Ovary (tissue), 3 donors: Measurements from ENCODE around the gene NELFA.

Experiments used
- EP300 ChIP-seq: sonication (generic); formaldehyde crosslinking; IDR thresholded peaks from one replicate; pipeline ENCODE4 v1.6.1; 2017; ENCODE audit warnings: antibody characterized with exemption
- POLR2A ChIP-seq: fragments of 450-650 bp; IDR thresholded peaks from one replicate; pipeline ENCODE4 v1.6.1; 2017; ENCODE audit warnings: antibody characterized with exemption, mild to moderate bottlenecking, moderate library complexity
- TF ChIP-seq, protein P1 (sequence below), 3 donors: fragments of 450-650 bp in 2 of 3; fragments of 200-600 bp in 1 of 3; IDR thresholded peaks; one replicate each; pipeline versions ENCODE4 v1.5.1 to v1.8.0; 2016 to 2022; ENCODE audit warnings: antibody characterized with exemption in 3 of 3, mild to moderate bottlenecking in 1 of 3
- donor health status: DM: no; HTN: no; CAD: no.

DNA sequence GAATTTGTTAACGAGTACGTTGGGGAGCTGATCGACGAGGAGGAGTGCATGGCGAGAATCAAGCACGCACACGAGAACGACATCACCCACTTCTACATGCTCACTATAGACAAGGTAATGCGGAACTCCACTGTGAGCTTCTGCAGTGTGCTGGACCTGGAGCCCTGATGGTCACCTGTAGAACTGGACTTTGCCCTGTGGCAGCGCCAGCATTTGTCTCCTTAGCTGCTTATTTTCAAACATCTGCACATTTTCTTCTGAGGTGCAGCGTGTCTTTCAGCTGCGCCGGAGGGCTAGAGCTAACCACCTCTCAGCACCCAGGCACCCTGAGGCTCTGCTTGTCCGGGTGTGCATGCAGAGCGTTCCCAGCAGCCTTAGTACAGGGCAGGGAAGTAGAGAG is 47.7 kb downstream of the NELFA start:
- TF ChIP-seq, protein P1, sequence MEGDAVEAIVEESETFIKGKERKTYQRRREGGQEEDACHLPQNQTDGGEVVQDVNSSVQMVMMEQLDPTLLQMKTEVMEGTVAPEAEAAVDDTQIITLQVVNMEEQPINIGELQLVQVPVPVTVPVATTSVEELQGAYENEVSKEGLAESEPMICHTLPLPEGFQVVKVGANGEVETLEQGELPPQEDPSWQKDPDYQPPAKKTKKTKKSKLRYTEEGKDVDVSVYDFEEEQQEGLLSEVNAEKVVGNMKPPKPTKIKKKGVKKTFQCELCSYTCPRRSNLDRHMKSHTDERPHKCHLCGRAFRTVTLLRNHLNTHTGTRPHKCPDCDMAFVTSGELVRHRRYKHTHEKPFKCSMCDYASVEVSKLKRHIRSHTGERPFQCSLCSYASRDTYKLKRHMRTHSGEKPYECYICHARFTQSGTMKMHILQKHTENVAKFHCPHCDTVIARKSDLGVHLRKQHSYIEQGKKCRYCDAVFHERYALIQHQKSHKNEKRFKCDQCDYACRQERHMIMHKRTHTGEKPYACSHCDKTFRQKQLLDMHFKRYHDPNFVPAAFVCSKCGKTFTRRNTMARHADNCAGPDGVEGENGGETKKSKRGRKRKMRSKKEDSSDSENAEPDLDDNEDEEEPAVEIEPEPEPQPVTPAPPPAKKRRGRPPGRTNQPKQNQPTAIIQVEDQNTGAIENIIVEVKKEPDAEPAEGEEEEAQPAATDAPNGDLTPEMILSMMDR (IDR thresholded peaks at IDR 0.05), result no peak
- TF ChIP-seq POLR2A, result no peak
- no peak for TF ChIP-seq EP300
